Right lung (tissue), 5 donors: ENCODE results near the gene CDX2. TPM values are rescaled to one million over a fixed set of nuclear protein-coding genes. Genes with fewer than 3 reads are reported as not detected.

Source experiments
- DNase-seq, 2 donors: peaks; one replicate each; pipeline ENCODE4 v3.0.0-alpha.2; 2013
- polyA plus RNA-seq, 5 donors: library from polyadenylated mRNA; unstranded; fragments of 120-200 nt; gene quantifications; one replicate each; pipeline versions ENCODE4 v1.2.1 to v1.2.3, GENCODE V29; 2013; ENCODE audit warnings: inconsistent platforms in 1 of 5, low replicate concordance in 1 of 5; ENCODE audit not compliant: insufficient read length in 5 of 5, insufficient read depth in 1 of 5

Gene CDX2
- polyA plus RNA-seq, 5 donors = not detected

- DNase-seq = no peak
These were observed 10.0 kb upstream of the CDX2 start for GRCh38 chr13:27979001-27979643.

DNA sequence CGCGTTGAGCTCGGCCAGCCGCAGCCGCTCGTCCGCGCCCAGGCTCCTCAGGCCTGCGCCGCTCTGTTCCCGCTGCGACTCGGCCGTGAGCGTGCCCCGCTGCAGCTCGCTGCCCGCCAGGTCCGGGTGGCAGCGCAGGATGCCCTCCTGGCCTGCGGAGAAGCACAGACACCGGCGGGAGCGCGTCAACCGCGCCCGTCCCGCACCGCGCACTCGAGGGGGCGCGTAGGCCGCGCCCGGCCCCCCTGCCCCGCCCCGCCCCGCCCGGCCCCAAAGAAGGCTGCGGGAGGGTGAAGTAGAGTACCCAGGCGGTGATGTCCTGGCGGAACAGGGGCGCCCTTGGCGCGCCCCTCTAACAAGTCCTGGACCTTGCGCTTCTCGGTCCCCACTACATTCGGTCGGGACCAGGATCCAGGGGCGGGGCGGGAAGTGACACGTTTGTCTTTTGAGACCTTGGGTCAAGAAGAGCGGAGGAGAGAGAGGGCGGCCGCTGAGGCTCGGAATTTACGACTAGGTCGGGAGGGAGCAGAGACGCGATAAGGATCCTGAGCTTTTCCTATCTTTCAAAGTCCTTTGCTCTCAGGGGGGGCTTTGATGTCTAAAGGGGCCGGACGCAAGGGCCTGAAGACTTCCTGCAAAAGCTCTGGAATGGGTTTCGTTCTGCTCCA lies 9.3 kb upstream of the CDX2 start:
- no peak for DNase-seq

- DNase-seq = no peak
These were observed 8.6 kb upstream of the CDX2 start for GRCh38 chr13:27977476-27978300.

DNA sequence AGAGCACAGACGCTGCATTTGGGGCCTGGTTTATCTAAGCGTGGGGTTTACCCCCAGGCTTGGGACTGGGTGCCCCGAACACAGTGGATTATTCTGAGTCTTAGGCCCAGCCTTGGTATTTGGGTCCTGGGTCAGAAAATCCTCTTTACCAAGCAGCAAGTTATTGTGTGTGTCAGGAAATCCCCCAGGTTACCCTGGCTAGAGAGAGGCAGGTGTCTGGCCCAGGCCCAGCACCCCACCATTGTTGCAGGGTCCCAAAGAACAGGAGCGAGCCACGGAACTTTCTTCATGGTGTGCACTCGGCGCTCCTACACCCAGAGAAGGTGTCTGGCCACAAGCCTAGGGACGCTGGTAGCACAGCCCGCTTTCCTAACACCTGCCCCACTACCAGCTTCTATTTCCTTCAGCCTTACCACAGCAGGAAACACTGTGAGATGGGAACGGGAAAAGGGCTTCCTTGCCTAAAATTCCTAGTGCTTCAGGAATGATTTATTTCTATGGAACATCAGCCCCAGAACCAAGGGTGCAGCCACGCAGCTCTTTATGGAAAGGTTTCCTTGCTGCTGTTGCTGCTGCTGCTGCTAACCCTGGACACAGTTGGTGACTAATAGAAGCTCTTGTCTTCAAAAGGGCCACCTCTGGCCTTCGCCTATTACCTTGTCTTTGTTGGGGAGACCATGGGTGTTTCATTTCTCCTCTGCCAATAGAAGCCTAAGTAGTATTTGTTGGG lies 7.4 kb upstream of the CDX2 start:
- DNase-seq = no peak

- DNase-seq = no peak
These were observed 6.6 kb upstream of the CDX2 start for GRCh38 chr13:27975564-27976361.

DNA sequence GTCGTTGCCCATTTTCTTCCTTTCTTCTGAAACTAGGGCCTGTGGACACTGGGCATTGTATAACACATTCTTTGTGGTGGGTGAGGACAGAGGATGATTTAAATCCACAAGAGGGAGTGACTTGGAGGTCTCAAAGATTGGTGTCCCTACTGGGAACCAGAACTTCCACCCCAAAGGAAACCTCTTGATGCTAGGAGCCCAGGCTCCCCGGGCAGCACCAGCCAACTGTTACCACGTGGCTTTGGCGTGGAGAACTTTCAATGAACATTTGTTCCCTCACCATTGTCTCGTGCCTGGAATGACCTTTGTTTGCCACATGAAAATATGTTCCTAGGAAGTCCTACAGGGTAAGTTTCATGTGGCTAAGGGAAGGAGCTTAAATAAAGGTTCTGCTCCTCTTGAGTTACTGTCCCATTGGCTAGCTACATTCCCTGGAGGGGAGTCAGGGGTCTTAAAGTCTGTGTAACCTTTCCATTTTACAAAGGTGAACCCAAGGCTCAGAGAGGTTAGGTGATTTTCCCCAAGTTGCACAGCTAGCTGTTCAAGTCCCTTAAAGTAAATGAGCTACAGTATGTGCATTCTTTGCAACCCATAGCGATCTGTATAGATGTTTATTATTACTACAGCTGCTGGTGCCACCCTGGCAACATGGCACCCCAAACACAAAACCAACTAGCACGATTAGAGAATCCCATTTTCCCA lies 5.0 kb upstream of the CDX2 start:
- no peak for DNase-seq

- no peak for DNase-seq
These were observed 4.2 kb upstream of the CDX2 start for GRCh38 chr13:27973291-27973690.

GRCh38 chr13:27972478-27972820 lies 3.3 kb upstream of the CDX2 start:
- no peak for DNase-seq

DNA sequence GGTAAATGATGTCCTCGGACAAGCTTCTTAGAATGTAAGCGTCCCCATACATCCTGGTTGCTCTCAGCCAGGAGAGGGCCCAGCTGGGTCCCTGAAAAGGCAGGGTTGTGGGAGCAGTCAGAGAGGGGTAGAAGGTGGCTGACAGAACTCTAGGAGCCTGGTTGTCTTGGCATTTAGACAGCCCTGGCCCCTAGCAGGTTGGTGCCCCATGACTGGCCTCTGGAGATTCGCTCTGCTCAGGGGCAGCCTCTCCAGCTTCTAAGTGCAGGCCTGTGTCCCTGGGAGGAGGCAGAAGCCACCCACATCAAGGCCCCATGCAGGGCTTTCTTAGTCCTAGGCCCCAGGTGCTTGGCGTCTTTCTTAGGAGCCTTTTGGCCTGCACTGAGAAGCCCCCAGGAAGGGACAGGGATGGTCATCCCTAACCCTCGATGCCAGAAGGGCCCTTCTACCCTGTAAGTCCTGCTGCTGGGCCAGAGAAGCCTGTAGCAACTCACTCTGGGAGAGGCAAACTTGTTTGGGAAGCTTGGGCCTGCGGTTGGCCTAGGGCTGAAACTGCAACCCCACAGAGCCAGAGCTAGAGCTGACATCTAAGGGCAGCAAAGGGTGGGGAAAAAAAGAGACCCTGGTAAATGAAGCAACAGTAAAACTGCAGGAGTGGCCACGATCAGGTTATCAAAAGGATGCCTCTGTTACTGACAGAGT lies 2.8 kb upstream of the CDX2 start:
- DNase-seq = no peak

- DNase-seq = no peak
These were observed 2.1 kb upstream of the CDX2 start for GRCh38 chr13:27971236-27971645.

GRCh38 chr13:27970382-27971235 lies 1.5 kb upstream of the CDX2 start:
- no peak for DNase-seq

GRCh38 chr13:27969866-27970229 lies 733 bp upstream of the CDX2 start:
- DNase-seq = no peak

GRCh38 chr13:27968316-27969081 lies 616 bp downstream of the CDX2 start:
- no peak for DNase-seq

DNA sequence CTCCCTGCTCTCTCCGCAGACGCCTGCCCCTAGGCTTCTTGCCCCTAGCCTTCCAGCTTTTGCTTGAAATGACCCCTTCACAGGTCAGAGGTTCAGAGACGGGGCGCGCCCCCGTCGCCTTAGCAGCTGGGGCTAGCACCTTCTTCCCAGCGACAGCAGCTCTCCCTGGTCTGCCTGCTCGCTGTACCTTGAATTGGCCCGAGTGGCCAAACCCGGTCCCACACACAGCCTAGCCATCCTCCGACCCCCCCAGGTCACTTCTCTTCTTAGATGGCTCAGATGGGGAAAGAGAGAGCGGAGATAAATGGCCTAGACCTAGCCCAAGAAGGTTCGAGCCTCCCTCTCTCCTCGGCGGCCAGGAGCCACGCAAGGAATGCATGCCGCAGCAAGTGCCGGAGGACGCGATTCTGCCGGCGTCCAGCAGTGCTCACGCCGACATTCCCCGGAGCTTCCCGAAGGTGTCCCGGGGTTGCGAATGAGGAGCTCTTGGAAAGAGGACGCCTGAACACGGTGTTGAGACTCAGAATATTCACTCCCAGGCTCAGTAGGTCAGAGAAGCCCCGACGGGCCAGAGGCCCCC lies 1.3 kb downstream of the CDX2 start:
- DNase-seq = no peak

DNA sequence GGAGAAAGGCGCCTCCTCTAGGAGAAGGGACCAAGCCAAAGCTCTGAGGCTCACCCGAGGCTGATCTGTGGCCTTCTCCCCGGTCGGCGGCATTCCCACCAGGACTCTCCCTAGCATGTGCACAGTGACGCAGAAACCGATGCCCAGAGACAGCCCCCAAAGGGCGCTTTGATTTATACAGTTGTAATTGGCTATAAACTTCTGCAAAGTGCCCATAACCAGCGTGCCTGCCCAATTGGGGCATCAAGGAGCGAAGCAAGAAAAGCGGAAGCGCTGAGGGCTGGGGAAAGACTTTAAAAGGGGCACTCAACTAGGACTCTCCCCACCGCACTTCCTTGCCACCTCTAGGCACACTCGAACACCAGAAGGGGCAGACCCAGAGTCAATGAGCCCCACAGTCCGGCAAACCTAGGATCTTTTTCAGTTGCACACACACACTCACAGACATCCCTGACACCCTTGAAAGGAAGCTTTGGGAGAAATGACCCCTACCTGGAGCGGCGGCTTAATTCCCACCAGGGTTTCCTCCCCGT lies 1.8 kb downstream of the CDX2 start:
- no peak for DNase-seq

DNA sequence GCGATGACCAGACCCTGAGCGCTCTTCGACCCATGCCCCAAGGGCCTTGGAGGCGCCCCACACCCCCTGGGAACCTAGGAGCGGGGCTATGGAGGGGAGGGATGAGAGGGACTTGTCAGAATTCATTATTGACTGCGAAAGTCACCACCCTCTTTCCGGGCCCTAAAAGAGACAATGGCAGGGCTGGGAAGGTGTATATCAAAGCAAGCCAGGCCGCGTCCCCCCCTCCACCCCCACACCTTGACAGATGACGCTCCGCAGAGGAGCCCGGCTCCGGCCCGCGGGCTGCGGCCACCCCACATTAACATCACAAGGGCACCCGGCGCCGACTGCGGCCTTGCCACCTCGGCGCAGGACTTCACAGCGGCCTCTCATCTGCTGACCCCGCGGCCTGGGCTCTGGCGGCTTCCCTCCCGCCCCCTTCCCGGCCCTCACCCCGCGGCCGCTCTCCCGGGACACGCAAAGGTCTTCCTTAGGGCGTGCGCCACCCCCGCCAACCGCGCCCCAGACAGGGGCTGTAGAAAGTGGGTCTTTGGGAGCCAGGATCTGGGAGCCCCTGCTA lies 2.4 kb downstream of the CDX2 start:
- DNase-seq = no peak
